HepG2 (cell line): ENCODE results near the gene GLI3.

Experiments used
- BHLHE40 ChIP-seq: IDR thresholded peaks from 2 replicates; pipeline ENCODE4 v1.6.1; 2011; ENCODE audit warnings: low read length, improper control_type of control experiment
- CEBPB ChIP-seq: IDR thresholded peaks from 2 replicates; pipeline ENCODE4 v1.6.1; 2011; ENCODE audit warnings: low read depth, low read length, improper control_type of control experiment, borderline replicate concordance
- DNMT1 ChIP-seq: sonication (generic); formaldehyde crosslinking; IDR thresholded peaks from 2 replicates; pipeline ENCODE4 v1.5.1; 2020; ENCODE audit warnings: mild to moderate bottlenecking, missing genetic modification reagents
- EED ChIP-seq: sonication (generic); formaldehyde crosslinking; IDR thresholded peaks from 2 replicates; pipeline ENCODE4 v1.5.0; 2020; ENCODE audit warnings: mild to moderate bottlenecking, missing genetic modification reagents
- HOXA7 ChIP-seq: sonication (generic); formaldehyde crosslinking; IDR thresholded peaks from 2 replicates; pipeline ENCODE4 v1.8.1; 2022; ENCODE audit warnings: mild to moderate bottlenecking, missing genetic modification reagents, moderate library complexity
- MYNN ChIP-seq: sonication (generic); formaldehyde crosslinking; IDR thresholded peaks from 2 replicates; pipeline ENCODE4 v1.4.0; 2020; ENCODE audit warnings: mild to moderate bottlenecking, low read depth, missing genetic modification reagents
- SNAPC2 ChIP-seq: sonication (generic); formaldehyde crosslinking; IDR thresholded peaks from 2 replicates; pipeline ENCODE4 v1.8.1; 2022; ENCODE audit warnings: mild to moderate bottlenecking, missing genetic modification reagents
- ZNF121 ChIP-seq: sonication (generic); formaldehyde crosslinking; IDR thresholded peaks from 2 replicates; pipeline ENCODE4 v1.5.0; 2020; ENCODE audit warnings: mild to moderate bottlenecking, missing genetic modification reagents
- ZNF563 ChIP-seq: sonication (generic); formaldehyde crosslinking; IDR thresholded peaks from 2 replicates; pipeline ENCODE4 v1.8.0; 2022; ENCODE audit warnings: mild to moderate bottlenecking, moderate library complexity, missing genetic modification reagents
- TF ChIP-seq, protein P1 (sequence below): sonication (generic); formaldehyde crosslinking; IDR thresholded peaks from 2 replicates; pipeline ENCODE4 v1.4.0; 2020; ENCODE audit warnings: mild to moderate bottlenecking, missing genetic modification reagents, borderline replicate concordance
- TF ChIP-seq, protein P2 (sequence below): sonication (generic); formaldehyde crosslinking; IDR thresholded peaks from 2 replicates; pipeline ENCODE4 v1.4.0; 2020; ENCODE audit warnings: missing genetic modification reagents
- TF ChIP-seq, protein P3 (sequence below): sonication (generic); formaldehyde crosslinking; IDR thresholded peaks from 2 replicates; pipeline ENCODE4 v1.8.1; 2023; ENCODE audit warnings: missing genetic modification reagents, inconsistent platforms, borderline replicate concordance
- TF ChIP-seq, protein P4 (sequence below): sonication (generic); IDR thresholded peaks from 2 replicates; pipeline ENCODE4 v1.6.1; 2016; ENCODE audit warnings: low read depth, borderline replicate concordance

DNA sequence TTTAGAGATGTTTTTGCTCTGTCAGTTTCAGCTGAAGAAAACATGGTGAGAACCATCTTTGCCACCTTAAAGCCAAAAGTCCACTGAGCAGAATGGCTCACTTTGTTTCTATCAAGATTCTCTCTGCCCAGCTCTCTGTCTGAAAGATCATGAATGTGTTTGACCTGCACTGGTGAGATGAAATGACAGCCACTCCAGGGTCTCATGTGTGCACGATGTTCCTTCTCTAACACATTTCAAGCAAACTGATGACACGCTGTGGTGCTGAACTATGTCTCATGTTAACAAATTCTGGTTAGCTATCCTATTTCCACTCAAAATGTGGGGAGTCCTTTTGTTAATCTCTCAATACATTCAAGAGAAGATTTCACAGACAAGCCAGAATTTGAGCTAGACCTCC, 260.6 kb downstream of the GLI3 start:
- TF ChIP-seq EED (CRISPR knock-in tag) (no peak), CEBPB (no peak), MYNN (CRISPR knock-in tag) (no peak), HOXA7 (no peak), BHLHE40 (no peak), ZNF121 (CRISPR knock-in tag) (no peak), ZNF563 (CRISPR knock-in tag) (no peak), DNMT1 (no peak), SNAPC2 (CRISPR knock-in tag) (no peak)
- TF ChIP-seq, protein P1, sequence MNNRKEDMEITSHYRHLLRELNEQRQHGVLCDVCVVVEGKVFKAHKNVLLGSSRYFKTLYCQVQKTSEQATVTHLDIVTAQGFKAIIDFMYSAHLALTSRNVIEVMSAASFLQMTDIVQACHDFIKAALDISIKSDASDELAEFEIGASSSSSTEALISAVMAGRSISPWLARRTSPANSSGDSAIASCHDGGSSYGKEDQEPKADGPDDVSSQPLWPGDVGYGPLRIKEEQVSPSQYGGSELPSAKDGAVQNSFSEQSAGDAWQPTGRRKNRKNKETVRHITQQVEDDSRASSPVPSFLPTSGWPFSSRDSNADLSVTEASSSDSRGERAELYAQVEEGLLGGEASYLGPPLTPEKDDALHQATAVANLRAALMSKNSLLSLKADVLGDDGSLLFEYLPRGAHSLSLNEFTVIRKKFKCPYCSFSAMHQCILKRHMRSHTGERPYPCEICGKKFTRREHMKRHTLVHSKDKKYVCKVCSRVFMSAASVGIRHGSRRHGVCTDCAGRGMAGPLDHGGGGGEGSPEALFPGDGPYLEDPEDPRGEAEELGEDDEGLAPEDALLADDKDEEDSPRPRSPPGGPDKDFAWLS (CRISPR knock-in tag): no peak
- TF ChIP-seq, protein P2, sequence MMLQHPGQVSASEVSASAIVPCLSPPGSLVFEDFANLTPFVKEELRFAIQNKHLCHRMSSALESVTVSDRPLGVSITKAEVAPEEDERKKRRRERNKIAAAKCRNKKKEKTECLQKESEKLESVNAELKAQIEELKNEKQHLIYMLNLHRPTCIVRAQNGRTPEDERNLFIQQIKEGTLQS (CRISPR knock-in tag): no peak
- TF ChIP-seq, protein P3, sequence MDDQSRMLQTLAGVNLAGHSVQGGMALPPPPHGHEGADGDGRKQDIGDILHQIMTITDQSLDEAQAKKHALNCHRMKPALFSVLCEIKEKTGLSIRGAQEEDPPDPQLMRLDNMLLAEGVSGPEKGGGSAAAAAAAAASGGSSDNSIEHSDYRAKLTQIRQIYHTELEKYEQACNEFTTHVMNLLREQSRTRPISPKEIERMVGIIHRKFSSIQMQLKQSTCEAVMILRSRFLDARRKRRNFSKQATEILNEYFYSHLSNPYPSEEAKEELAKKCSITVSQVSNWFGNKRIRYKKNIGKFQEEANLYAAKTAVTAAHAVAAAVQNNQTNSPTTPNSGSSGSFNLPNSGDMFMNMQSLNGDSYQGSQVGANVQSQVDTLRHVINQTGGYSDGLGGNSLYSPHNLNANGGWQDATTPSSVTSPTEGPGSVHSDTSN (CRISPR knock-in tag): no peak
- TF ChIP-seq, protein P4, sequence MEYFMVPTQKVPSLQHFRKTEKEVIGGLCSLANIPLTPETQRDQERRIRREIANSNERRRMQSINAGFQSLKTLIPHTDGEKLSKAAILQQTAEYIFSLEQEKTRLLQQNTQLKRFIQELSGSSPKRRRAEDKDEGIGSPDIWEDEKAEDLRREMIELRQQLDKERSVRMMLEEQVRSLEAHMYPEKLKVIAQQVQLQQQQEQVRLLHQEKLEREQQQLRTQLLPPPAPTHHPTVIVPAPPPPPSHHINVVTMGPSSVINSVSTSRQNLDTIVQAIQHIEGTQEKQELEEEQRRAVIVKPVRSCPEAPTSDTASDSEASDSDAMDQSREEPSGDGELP: no peak
